ENCODE data around the gene RBM45.

GRCh38 chr2:178105566-178105965 lies 6.7 kb upstream of the RBM45 start:
- TF ChIP-seq, protein P1, sequence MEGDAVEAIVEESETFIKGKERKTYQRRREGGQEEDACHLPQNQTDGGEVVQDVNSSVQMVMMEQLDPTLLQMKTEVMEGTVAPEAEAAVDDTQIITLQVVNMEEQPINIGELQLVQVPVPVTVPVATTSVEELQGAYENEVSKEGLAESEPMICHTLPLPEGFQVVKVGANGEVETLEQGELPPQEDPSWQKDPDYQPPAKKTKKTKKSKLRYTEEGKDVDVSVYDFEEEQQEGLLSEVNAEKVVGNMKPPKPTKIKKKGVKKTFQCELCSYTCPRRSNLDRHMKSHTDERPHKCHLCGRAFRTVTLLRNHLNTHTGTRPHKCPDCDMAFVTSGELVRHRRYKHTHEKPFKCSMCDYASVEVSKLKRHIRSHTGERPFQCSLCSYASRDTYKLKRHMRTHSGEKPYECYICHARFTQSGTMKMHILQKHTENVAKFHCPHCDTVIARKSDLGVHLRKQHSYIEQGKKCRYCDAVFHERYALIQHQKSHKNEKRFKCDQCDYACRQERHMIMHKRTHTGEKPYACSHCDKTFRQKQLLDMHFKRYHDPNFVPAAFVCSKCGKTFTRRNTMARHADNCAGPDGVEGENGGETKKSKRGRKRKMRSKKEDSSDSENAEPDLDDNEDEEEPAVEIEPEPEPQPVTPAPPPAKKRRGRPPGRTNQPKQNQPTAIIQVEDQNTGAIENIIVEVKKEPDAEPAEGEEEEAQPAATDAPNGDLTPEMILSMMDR (IDR thresholded peaks at IDR 0.05) = no peak
- no peak for TF ChIP-seq POLR2A (IDR thresholded peaks at IDR 0.05)

Measured in heart left ventricle (tissue), 13 donors.